GM18517 (cell line): Measurements from ENCODE around the gene AIFM3.

Source experiments
- ATAC-seq: cut with Tn5 transposase; IDR thresholded peaks from one replicate; pipeline ENCODE4 v1.9.1; 2021; ENCODE audit warnings: mild to moderate bottlenecking, moderate library complexity; ENCODE audit not compliant: unreplicated experiment

AIFM3 gene

GRCh38 chr22:21022955-21023614, 56.0 kb downstream of the AIFM3 start:
- no peak for ATAC-seq

- no peak for ATAC-seq
Observed at GRCh38 chr22:21025266-21025665, 58.2 kb downstream of the AIFM3 start.

- no peak for ATAC-seq
Observed at GRCh38 chr22:21025763-21026755, 59.0 kb downstream of the AIFM3 start.

- no peak for ATAC-seq
Observed at GRCh38 chr22:21026783-21027692, 60.0 kb downstream of the AIFM3 start.

GRCh38 chr22:21028277-21029251, 61.5 kb downstream of the AIFM3 start:
- no peak for ATAC-seq

GRCh38 chr22:21029486-21030025, 62.5 kb downstream of the AIFM3 start:
- no peak for ATAC-seq

GRCh38 chr22:21030032-21030431, 63.0 kb downstream of the AIFM3 start:
- ATAC-seq: no peak
